Muscle layer of duodenum (tissue), 2 donors: ENCODE results near the gene RAB32.
"Not testable (repeated sequence)": the region's sequence is repeated elsewhere in the genome, so short reads cannot be mapped to it uniquely, and the experiment has no call there.

Source experiments
- H3K27ac ChIP-seq: one replicate; pipeline ENCODE4 v1.7.0; 2013; ENCODE audit warnings: mild to moderate bottlenecking, low read length
- H3K27me3 ChIP-seq: one replicate; pipeline ENCODE4 v1.7.0; 2013; ENCODE audit warnings: low read depth, mild to moderate bottlenecking, control low read depth, low read length
- H3K36me3 ChIP-seq, 2 donors: one replicate each; pipeline ENCODE4 v1.7.0; 2013; ENCODE audit warnings: low read length in 2 of 2, control low read depth in 1 of 2, mild to moderate bottlenecking in 1 of 2; ENCODE audit not compliant: insufficient read depth in 2 of 2, control insufficient read depth in 1 of 2
- H3K4me1 ChIP-seq, 2 donors: one replicate each; pipeline ENCODE4 v1.7.0; 2013; ENCODE audit warnings: low read length in 2 of 2, mild to moderate bottlenecking in 2 of 2, control low read depth in 1 of 2, moderate library complexity in 1 of 2; ENCODE audit not compliant: insufficient read depth in 2 of 2, control insufficient read depth in 1 of 2
- H3K4me3 ChIP-seq, 2 donors: one replicate each; pipeline ENCODE4 v1.7.0; 2013; ENCODE audit warnings: low read length in 2 of 2, low read depth in 1 of 2, mild to moderate bottlenecking in 1 of 2
- H3K9me3 ChIP-seq, 2 donors: one replicate each; pipeline ENCODE4 v1.7.0; 2013; ENCODE audit warnings: low read length in 2 of 2, control low read depth in 1 of 2, mild to moderate bottlenecking in 1 of 2; ENCODE audit not compliant: control insufficient read depth in 1 of 2
- donor health status: healthy.

Gene RAB32

DNA sequence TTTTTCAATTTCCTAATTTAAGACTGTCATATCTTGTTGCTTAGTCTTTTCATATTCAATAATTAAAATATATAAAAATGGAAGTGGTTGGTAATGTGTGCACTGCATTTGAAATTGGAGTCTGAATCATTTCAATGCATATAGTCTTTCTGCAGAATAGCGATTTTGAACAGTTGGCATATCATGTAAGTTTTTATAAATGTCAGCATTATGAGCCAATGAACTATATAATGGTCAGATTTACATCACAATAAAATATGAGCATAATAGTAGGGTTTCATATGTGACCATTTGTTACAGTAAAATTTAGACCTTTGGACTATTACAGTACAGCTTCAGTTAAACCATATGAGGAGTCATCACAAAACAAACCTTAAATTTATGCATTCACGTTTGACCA lies 4.3 kb downstream of the RAB32 start:
- Histone ChIP-seq H3K9me3 (no peaks in the 10 kb centered on the region), H3K4me3 (no peak overlapping the region), H3K36me3 (peaks cover 3 to 17% of the 10 kb centered on the region in 2 donors), H3K27me3 (no peaks in the 10 kb centered on the region), H3K27ac (no peak overlapping the region), H3K4me1 (peaks cover 9 to 26% of the 10 kb centered on the region in 2 donors)

DNA sequence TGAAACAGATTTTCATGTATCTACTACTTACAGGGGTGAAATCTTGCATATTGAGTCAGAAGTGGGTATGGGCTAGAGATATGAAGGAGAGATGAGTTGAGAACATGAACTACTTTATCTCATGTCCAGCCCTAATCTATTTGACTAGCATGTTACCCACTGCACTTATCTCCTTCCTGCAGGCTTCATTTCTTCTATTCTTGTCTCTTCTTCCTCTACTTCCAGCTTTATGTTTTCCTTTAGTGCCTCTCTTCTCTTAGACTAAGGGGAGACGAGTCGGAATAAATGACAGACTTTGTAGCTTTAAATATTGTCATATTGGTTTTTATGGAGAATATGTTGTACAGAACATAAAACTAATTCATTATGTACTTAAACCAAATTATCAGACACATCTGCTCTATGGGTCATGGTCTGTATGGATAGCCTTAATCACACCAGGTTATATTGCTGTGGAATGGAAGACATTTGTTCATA lies 5.3 kb downstream of the RAB32 start:
- Histone ChIP-seq H3K4me3 (no peak overlapping the region), H3K4me1 (peaks cover 9 to 26% of the 10 kb centered on the region in 2 donors), H3K27me3 (no peaks in the 10 kb centered on the region), H3K36me3 (peaks cover 3 to 16% of the 10 kb centered on the region in 2 donors), H3K27ac (no peak overlapping the region), H3K9me3 (no peaks in the 10 kb centered on the region)

DNA sequence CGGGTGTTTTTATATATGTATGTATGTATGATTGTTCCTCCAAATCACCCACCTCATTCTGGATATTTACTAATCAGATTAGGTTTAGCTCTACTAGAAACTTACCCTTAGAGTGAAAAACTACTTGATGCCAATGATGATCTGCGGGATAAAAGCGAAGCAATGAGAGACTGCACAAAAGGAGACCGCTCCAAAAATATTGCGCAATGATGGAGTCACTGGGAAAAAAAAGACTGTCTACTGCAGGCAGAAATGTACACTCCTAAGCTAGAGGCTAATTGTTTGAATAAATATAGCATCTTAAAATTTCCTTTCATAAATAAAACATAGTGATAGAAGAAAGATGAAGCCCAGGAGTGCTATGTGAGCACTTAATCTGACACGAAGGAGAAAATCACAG lies 7.3 kb downstream of the RAB32 start:
- Histone ChIP-seq H3K27ac (no peak overlapping the region), H3K4me1 (peaks cover 6 to 17% of the 10 kb centered on the region in 2 donors), H3K4me3 (no peak overlapping the region), H3K36me3 (peaks cover 13 to 28% of the 10 kb centered on the region in 2 donors), H3K9me3 (no peaks in the 10 kb centered on the region), H3K27me3 (no peaks in the 10 kb centered on the region)

DNA sequence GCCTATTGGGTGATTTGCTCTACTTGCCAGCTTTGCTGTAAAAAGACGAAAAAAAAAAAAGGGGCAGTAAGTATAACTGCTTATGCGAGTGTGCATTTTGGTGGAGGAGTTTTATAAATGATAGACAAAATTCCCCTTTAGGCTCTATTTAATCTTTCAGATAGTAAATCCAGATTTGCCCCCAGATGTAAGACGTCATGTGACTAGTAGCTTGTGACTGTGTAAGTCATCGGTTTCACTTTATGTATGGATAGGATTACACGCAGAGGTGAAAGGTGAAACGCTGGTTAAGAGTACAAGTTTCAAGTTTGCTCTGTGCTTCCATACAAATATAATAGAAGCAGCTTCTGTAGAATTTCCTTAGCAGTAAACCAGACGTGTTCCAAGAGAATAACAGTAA lies 7.9 kb downstream of the RAB32 start:
- no peak overlapping the region for H3K27ac ChIP-seq
- H3K36me3 ChIP-seq, result peaks cover 13 to 28% of the 10 kb centered on the region in 2 donors
- peaks cover 6 to 17% of the 10 kb centered on the region in 2 donors for H3K4me1 ChIP-seq
- H3K27me3 ChIP-seq, result no peaks in the 10 kb centered on the region
- no peaks in the 10 kb centered on the region for H3K9me3 ChIP-seq
- H3K4me3 ChIP-seq, result no peak overlapping the region

DNA sequence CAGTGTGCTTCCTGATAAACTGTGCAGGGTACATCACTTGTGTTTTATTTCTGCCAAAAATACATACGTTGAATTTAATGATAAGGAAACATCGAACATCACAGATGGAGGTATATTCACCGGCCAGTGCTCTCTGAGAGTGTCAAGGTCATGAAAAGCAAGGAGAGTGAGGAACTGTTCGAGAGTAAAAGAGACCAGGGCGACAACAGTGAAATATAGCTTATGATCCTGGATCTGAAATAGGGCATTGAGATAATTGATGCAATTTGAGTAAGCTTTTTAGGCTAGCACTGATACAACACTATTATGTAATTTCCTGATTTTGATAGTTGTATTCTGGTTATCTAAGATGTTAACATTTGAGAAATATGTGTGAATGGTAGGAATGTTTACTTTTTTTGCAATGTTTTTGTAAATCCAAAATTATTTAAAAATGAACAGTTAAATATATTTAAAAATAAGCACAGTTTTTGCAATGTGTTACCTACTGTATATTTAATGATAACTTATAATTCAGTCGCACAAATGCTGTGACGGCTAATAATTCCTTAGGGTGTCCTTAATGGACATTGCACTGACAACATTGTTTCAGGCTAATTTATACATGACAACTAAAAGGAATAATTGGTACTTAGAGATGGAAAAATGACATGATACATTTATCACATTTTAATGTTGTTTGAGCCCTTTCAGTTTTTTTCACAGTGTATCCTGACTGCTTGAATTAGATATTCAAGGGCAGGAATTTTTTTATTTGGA lies 9.9 kb downstream of the RAB32 start:
- Histone ChIP-seq H3K4me1 (peaks cover 0 to 8% of the 10 kb centered on the region in 2 donors), H3K27me3 (no peaks in the 10 kb centered on the region), H3K9me3 (no peaks in the 10 kb centered on the region), H3K27ac (no peak overlapping the region), H3K4me3 (no peak overlapping the region), H3K36me3 (peaks cover 13 to 28% of the 10 kb centered on the region in 2 donors)

DNA sequence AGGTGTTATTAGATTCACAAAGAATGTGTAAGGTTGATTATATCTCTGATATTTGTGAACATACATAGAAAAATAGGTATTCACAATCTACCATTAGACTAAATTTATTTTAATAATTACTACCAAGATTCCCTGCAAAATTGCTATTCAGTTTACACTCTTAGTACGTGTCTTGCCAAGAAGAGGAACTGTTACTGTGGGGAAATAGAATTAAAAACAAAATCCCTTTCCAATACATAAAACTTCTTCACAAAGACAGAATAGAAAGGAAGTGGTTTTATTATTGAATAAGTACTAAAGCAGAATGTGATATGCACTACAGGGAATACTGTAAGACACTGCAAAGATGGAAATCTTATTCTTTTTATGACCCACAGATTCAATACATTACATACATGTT lies 17.0 kb downstream of the RAB32 start:
- Histone ChIP-seq H3K9me3 (no peaks in the 10 kb centered on the region), H3K4me1 (no peaks in the 10 kb centered on the region), H3K4me3 (no peak overlapping the region), H3K27me3 (no peaks in the 10 kb centered on the region), H3K36me3 (no peaks in the 10 kb centered on the region), H3K27ac (no peak overlapping the region)

DNA sequence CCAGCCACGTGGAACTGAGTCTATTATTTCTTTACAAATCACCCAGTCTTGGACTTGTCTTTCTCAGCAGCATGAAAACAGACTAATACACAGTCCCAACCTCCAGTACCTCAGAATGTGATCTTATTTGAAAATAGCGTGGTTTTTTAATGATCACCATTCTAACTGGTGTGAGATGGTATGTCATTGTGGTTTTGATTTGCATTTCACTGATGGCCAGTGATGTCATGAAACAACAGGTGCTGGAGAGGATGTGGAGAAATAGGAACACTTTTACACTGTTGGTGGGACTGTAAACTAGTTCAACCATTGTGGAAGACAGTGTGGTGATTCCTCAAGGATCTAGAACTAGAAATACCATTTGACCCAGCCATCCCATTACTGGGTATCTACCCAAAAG lies 23.0 kb downstream of the RAB32 start:
- not testable (repeated sequence) for H3K4me3 ChIP-seq, H3K27me3 ChIP-seq, H3K4me1 ChIP-seq, H3K36me3 ChIP-seq, H3K27ac ChIP-seq
- H3K9me3 ChIP-seq, result peaks cover 0 to 13% of the 10 kb centered on the region in 2 donors

DNA sequence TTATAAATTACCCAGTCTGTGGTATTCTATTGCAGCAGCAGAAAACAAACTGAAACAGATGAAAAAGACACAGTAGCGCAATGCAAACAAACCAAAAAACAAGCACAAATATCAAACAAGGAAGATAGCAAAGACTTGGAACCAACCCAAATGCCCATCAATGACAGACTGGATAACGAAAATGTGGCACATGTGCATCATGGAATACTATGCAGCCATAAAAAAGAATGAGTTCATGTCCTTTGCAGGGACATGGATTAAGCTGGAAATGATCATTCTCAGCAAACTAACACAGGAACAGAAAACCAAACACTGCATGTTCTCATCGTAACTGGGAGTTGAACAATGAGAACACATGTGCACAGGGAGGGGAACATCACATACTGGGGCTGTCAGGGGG lies 25.0 kb downstream of the RAB32 start:
- not testable (repeated sequence) for H3K36me3 ChIP-seq, H3K27me3 ChIP-seq, H3K4me3 ChIP-seq, H3K4me1 ChIP-seq, H3K27ac ChIP-seq
- peaks cover 0 to 13% of the 10 kb centered on the region in 2 donors for H3K9me3 ChIP-seq

DNA sequence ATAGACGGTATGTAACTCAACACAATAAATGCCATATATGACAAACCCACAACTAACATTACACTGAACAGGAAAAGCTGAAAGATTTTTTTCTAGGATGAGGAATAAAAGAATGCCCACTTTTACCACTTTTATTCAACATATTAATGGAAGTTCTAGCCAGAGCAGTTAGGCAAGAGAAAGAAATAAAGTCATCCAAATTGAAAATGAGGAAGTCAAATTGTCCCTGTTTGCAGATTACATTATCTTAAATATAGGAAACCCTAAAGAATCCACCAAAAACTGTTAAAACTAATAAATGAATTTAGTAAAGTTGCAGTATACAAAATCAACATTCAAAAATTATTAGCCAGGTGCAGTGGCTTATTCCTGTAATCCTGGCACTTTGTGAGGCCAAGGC lies 30.6 kb downstream of the RAB32 start:
- H3K4me1 ChIP-seq, result no peaks in the 10 kb centered on the region
- peaks cover 0 to 16% of the 10 kb centered on the region in 2 donors for H3K9me3 ChIP-seq
- H3K36me3 ChIP-seq, result no peaks in the 10 kb centered on the region

DNA sequence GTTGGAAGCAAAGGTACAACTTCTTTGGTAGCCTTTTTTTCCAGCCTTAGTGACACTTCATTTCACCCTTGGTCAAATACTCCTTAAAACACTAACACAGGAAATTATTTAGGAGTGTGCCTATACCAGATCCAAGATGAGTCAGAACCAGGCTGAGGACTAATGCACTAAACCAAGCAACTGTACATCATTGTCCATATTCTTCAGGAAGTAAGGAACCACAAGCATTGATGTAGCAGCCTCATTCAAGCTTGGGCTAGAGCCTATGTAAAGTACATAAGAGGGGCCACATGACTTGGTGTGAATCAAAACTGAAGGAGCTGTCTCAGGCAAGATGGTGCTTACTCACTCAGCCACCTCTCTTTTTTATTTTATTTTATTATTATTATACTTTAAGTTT lies 34.4 kb downstream of the RAB32 start:
- Histone ChIP-seq H3K4me3 (no peak overlapping the region), H3K27ac (no peak overlapping the region), H3K27me3 (no peaks in the 10 kb centered on the region), H3K9me3 (peaks cover 0 to 7% of the 10 kb centered on the region in 2 donors), H3K36me3 (no peaks in the 10 kb centered on the region), H3K4me1 (no peaks in the 10 kb centered on the region)

More for the DNA sequence above, 30.6 kb downstream of the RAB32 start:
- Histone ChIP-seq H3K4me3 (no peak overlapping the region), H3K27ac (no peak overlapping the region), H3K27me3 (no peaks in the 10 kb centered on the region)

DNA sequence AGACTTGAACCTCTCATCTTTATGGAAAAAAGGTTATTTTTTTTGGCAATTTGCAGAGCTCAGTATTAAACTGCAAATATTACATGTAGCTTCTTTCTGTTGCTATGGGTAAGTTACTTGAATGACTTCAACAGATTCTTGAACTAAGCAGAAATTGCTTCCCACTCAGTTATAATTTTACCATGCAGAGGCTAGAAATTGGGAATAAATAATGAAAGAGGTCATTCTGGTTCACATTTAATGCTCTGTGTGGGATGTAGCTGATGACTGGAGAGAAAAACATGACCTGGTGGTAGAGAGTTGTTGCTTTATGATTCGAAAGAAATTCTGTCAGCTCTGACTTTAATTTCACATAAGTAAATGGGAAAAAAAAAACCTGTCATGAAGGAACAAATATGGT lies 38.3 kb downstream of the RAB32 start:
- H3K27ac ChIP-seq, result no peak overlapping the region
- no peaks in the 10 kb centered on the region for H3K27me3 ChIP-seq
- H3K4me3 ChIP-seq, result no peak overlapping the region
- no peaks in the 10 kb centered on the region for H3K36me3 ChIP-seq
- H3K9me3 ChIP-seq, result no peaks in the 10 kb centered on the region
- H3K4me1 ChIP-seq, result no peaks in the 10 kb centered on the region

DNA sequence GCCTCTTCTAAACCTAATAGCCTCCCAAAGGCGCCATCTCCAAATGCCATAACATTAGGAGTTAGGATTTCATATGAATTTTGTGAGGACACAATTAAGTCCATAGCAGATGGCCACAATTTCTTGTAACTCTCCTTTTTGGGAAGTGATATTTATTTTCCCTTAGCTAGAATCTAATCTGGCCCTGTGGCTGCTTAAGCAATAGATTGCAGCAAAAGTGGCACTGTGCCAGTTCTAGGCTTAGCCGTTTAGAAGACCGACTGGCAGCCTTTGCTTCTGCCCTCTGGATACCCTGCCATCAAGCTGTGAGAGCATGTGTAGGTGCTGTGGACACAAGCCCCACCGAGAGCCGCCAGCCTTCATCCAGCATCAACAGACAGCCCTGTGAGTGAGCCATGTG lies 39.2 kb downstream of the RAB32 start:
- Histone ChIP-seq H3K4me1 (no peaks in the 10 kb centered on the region), H3K36me3 (no peaks in the 10 kb centered on the region), H3K27ac (no peak overlapping the region), H3K4me3 (no peak overlapping the region), H3K9me3 (no peaks in the 10 kb centered on the region), H3K27me3 (no peaks in the 10 kb centered on the region)
